Measurements from ENCODE around the gene OTUD5.

The OTUD5 gene

GRCh38 chrX:48974033-48974432, 16.6 kb upstream of the OTUD5 start:
- H3K27ac ChIP-seq (ENCODE audit: low read depth, low read length): no peak overlapping the region
- H3K4me1 ChIP-seq (ENCODE audit: control insufficient read depth, insufficient read depth, low read length, unreplicated experiment): peaks cover 14% of the 10 kb centered on the region
- no peak overlapping the region for H2AFZ ChIP-seq (ENCODE audit: low read length, unreplicated experiment)
- no peaks in the 10 kb centered on the region for H3K79me2 ChIP-seq (ENCODE audit: control insufficient read depth, insufficient read depth, low read length, unreplicated experiment)
- no peak overlapping the region for H3K4me3 ChIP-seq (ENCODE audit: low read depth, low read length)
- H3K27me3 ChIP-seq (ENCODE audit: insufficient read depth, low read length): no peaks in the 10 kb centered on the region
- H3K36me3 ChIP-seq (ENCODE audit: insufficient read depth, low read length): no peaks in the 10 kb centered on the region

DNA sequence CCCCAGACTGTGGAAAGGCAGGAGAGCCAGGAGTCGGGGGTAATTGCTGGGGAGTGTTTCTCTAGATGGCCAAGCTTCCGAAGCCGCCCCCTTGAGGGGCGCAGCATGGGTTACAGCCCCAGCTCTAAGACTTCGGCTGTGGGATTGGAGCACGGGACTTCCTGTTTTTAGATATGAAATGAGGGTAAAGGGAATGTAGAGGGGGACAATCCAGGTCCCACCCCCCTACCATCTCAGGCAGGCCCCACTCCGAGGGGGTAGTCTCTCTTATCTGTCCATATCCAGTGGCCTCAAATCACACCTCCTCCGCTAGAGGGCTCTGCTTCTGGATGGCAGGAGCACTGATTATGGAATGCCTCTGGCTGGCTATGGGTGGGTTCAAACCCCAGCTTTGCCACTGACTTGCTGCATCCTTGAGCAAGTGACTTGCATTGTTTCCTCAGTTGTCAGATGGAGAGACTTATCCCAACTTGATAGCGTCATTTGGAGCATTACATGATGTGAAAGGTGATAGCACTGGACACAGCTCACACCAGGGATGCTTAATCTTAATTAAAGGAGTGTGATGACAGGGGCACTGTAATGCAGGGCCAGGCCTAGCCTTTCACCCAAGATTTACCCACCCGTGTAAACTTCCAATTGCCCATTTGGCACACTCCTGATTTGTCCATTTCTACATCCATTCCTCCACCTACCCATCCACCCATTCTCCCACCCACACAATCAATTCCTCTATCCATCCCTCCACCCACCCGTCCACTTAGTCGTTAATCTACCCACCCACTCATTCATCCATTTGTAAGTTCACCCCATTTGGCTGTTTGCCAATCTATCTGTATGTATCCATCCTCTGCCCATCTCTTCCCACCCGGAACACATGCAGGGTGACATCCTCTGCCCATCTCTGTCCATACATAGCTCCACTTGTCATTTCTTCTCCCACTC, 15.1 kb upstream of the OTUD5 start:
- Histone ChIP-seq H3K4me1 (ENCODE audit: control insufficient read depth, insufficient read depth, low read length, unreplicated experiment) (peaks cover 19% of the 10 kb centered on the region), H2AFZ (ENCODE audit: low read length, unreplicated experiment) (no peak overlapping the region), H3K27me3 (ENCODE audit: insufficient read depth, low read length) (no peaks in the 10 kb centered on the region), H3K4me3 (ENCODE audit: low read depth, low read length) (peak overlapping the region; percentile 75), H3K79me2 (ENCODE audit: control insufficient read depth, insufficient read depth, low read length, unreplicated experiment) (no peaks in the 10 kb centered on the region), H3K27ac (ENCODE audit: low read depth, low read length) (0 out of 2 replicates have a peak overlapping the region, but pooled peaks have one; percentile 23), H3K36me3 (ENCODE audit: insufficient read depth, low read length) (no peaks in the 10 kb centered on the region)

DNA sequence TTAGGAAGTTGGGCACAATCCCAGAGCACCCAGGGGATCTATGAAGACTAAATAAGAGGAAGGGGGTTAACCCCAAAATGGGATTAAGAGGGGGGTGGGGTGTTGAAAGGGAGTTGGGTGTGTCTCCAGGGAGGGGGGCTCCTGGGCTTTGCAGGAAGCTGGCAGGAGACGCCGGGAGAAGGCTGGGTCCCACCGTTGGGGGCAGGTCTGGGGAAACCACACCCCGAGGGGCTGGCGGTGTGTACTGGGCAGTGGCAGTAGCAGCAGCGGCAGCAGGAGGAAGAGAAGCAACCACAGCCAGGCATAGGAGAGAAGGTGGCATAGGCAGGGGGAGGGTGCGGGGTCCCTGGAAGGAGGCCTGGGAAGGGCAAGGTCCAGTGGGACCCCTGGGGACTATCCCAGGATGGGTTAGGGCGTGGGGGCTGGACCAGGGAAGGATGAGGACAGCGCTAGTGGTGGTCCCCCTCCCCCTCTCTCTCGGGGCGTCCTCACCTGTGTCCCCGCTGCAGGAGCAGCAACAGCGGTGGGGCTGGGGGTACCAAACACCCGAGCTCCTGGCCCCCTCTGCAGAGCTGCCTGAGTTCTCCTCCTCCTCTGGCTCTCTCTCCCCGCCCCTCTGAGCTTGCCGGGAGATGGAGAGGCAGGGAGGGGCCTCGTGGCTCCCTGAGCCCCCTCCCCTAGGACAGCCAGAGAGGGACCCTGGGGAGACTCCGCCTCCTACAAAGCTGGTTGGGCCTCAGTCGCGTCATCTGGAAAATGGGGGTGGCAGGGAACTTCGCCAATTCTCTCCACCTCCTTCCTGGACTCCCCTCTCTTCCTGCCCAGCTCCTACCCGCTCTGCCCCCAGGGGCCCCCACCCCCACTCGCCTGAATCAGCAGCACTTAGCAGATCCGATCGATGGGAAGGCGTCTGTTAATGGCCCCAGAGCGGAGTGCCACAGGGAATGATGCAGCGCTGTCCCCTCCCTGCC, 14.1 kb upstream of the OTUD5 start, which contains the start of gene KCND1:
KCND1 (minus strand) TSS at position 596 of the 971 bp plus-strand sequence. CDS start 1,573 bp downstream, outside the sequence.
- 0 out of 2 replicates have a peak within 1 kb of the TSS, but pooled peaks have one; percentile 23 for H3K27ac ChIP-seq (ENCODE audit: low read depth, low read length)
- no peaks in the 10 kb centered on the region for H3K36me3 ChIP-seq (ENCODE audit: insufficient read depth, low read length)
- H3K4me3 ChIP-seq (ENCODE audit: low read depth, low read length): peak within 1 kb of the TSS; percentile 75
- peaks cover 26% of the 10 kb centered on the region for H3K4me1 ChIP-seq (ENCODE audit: control insufficient read depth, insufficient read depth, low read length, unreplicated experiment)
- H2AFZ ChIP-seq (ENCODE audit: low read length, unreplicated experiment): peak within 1 kb of the TSS; percentile 50
- no peaks in the 10 kb centered on the region for H3K79me2 ChIP-seq (ENCODE audit: control insufficient read depth, insufficient read depth, low read length, unreplicated experiment)
- H3K27me3 ChIP-seq (ENCODE audit: insufficient read depth, low read length): no peaks in the 10 kb centered on the region

- Histone ChIP-seq H2AFZ (ENCODE audit: low read length, unreplicated experiment) (no peak overlapping the region), H3K79me2 (ENCODE audit: control insufficient read depth, insufficient read depth, low read length, unreplicated experiment) (no peaks in the 10 kb centered on the region), H3K4me3 (ENCODE audit: low read depth, low read length) (no peak overlapping the region), H3K27me3 (ENCODE audit: insufficient read depth, low read length) (no peaks in the 10 kb centered on the region), H3K4me1 (ENCODE audit: control insufficient read depth, insufficient read depth, low read length, unreplicated experiment) (peaks cover 26% of the 10 kb centered on the region), H3K36me3 (ENCODE audit: insufficient read depth, low read length) (no peaks in the 10 kb centered on the region), H3K27ac (ENCODE audit: low read depth, low read length) (no peak overlapping the region)
Observed at GRCh38 chrX:48969471-48969870, 12.1 kb upstream of the OTUD5 start.

DNA sequence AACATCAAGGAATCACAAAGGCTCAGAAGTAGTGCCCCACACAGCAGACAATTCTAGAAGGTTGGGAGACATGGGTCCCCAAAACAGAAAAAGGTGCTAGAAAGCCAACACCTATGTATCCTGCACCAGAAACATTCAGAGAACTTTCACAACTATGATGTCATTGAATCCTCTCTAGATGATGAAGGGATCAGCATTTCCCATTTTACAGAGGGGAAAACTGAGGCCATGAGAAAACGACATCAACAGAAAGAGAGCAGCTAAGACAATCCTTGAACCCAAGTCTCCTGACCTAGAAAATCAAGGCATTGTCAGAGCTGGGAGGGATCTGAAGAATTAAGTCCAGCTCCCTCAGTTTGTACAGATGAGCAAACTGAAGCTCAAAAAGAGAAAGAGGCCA, 11.0 kb upstream of the OTUD5 start:
- Histone ChIP-seq H3K4me1 (ENCODE audit: control insufficient read depth, insufficient read depth, low read length, unreplicated experiment) (peaks cover 26% of the 10 kb centered on the region), H3K4me3 (ENCODE audit: low read depth, low read length) (no peak overlapping the region), H3K36me3 (ENCODE audit: insufficient read depth, low read length) (no peaks in the 10 kb centered on the region), H3K27ac (ENCODE audit: low read depth, low read length) (no peak overlapping the region), H2AFZ (ENCODE audit: low read length, unreplicated experiment) (no peak overlapping the region), H3K27me3 (ENCODE audit: insufficient read depth, low read length) (no peaks in the 10 kb centered on the region), H3K79me2 (ENCODE audit: control insufficient read depth, insufficient read depth, low read length, unreplicated experiment) (no peaks in the 10 kb centered on the region)

DNA sequence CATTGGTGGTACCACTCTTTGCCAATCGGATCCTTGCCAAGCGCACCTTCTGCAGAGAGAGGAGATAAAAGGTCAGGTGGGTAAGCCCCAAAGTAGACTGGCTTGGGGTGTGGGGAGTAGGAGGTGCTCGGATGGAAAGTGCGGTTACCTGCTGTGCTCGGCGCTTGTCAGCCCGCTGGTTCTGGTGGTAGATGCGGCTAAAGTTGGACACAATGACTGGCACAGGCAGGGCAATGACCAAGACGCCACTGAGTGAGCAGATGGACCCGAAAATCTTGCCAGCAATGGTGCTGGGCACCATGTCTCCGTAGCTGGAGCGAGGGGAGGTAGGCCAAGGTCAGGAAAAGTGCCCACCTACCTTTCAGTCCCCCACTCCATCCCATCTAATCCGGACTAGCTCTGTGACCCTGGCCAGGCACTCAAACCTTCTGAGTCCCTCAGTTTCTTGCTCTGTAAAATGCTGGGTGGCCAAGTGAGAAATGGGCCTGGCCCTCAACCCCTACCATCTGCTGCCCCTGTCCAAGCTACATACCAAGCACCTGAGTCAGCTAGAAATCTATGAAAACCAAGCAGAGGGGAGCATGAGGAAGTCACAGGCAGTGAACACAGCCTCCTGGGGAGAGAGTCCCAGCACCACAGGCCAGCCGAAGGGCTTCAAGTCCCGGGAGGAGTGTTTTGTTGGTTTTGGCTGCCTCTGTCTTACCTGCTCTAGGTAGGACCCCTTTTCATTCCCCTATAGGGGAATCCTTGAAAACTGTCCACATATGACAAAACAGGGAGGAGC, 9.6 kb upstream of the OTUD5 start:
- Histone ChIP-seq H2AFZ (ENCODE audit: low read length, unreplicated experiment) (no peak overlapping the region), H3K27ac (ENCODE audit: low read depth, low read length) (peak overlapping the region; percentile 53), H3K4me1 (ENCODE audit: control insufficient read depth, insufficient read depth, low read length, unreplicated experiment) (peaks cover 17% of the 10 kb centered on the region), H3K79me2 (ENCODE audit: control insufficient read depth, insufficient read depth, low read length, unreplicated experiment) (no peaks in the 10 kb centered on the region), H3K36me3 (ENCODE audit: insufficient read depth, low read length) (no peaks in the 10 kb centered on the region), H3K4me3 (ENCODE audit: low read depth, low read length) (no peak overlapping the region; the same call in 1 of the 2 replicates), H3K27me3 (ENCODE audit: insufficient read depth, low read length) (no peaks in the 10 kb centered on the region)

DNA sequence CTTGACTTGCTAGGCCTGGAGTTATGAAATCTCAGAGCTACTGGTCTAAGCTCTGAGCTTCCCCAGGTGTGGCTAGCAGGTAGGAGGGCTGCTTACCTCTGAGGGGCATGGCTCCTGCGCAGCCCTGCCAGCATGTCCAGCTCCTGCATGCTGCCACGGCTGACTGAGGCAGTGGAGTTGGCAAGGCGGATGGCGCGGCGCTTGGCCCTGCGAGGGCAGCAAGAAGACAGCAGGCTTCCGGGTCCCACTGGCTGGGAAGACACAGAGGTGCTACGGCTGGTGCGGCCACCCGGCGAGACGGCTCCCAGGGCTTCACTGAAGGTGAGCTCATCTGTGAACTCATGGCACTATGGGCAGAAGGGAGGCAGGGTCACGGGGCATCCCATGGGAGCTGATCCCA, 8.6 kb upstream of the OTUD5 start:
- Histone ChIP-seq H3K79me2 (ENCODE audit: control insufficient read depth, insufficient read depth, low read length, unreplicated experiment) (no peaks in the 10 kb centered on the region), H2AFZ (ENCODE audit: low read length, unreplicated experiment) (no peak overlapping the region), H3K4me3 (ENCODE audit: low read depth, low read length) (no peak overlapping the region), H3K4me1 (ENCODE audit: control insufficient read depth, insufficient read depth, low read length, unreplicated experiment) (peaks cover 13% of the 10 kb centered on the region), H3K27ac (ENCODE audit: low read depth, low read length) (no peak overlapping the region), H3K27me3 (ENCODE audit: insufficient read depth, low read length) (no peaks in the 10 kb centered on the region), H3K36me3 (ENCODE audit: insufficient read depth, low read length) (no peaks in the 10 kb centered on the region)

DNA sequence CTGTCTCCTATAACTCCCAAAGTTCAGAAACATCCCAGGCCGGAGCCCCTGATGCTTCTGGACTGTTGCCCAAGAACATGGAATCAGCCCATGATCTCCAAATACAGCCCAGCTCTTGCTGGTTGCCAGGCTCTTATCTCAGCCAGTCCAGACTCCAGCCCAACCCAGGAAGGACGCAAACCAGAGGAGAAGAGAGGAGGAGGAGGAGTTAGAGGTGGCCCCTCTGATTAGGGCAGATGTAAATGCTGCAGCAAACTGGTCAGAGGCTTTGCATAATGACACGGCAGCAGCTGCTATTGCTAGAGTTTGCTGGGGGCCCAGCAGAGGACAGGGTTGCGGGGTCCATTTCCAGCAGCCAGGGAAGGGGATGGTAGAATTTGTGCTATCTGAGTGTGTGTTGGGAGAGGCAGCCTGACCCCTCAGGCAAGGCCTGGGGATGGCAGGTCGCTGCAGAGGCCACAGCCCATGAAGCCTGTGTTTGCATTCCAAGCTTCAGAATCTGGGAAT, 4.2 kb upstream of the OTUD5 start:
- H3K79me2 ChIP-seq (ENCODE audit: control insufficient read depth, insufficient read depth, low read length, unreplicated experiment): peaks cover 6% of the 10 kb centered on the region
- H3K27ac ChIP-seq (ENCODE audit: low read depth, low read length): no peak overlapping the region
- no peak overlapping the region for H2AFZ ChIP-seq (ENCODE audit: low read length, unreplicated experiment)
- no peaks in the 10 kb centered on the region for H3K27me3 ChIP-seq (ENCODE audit: insufficient read depth, low read length)
- no peaks in the 10 kb centered on the region for H3K36me3 ChIP-seq (ENCODE audit: insufficient read depth, low read length)
- peaks cover 4% of the 10 kb centered on the region for H3K4me1 ChIP-seq (ENCODE audit: control insufficient read depth, insufficient read depth, low read length, unreplicated experiment)
- H3K4me3 ChIP-seq (ENCODE audit: low read depth, low read length): no peak overlapping the region

DNA sequence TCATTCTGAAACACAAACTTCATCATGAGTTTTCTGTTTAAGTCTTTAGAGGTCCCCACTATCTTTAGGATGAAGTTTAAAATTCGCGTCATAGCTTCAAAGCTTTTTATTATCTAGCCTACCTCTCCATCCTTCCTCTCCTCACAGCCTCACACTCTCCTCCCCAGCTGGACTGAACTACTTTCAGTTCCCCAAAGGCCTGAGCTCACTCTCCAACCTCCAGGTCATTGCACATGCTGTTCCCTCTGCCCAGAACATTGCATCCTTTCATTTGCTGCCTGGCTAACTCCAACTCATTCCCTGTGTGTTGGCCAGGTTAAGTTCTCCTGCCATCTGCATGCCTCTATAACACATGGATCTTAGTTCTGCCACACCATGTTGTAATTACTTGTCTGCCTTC, 2.9 kb upstream of the OTUD5 start:
- H3K27me3 ChIP-seq (ENCODE audit: insufficient read depth, low read length): no peaks in the 10 kb centered on the region
- no peak overlapping the region for H3K27ac ChIP-seq (ENCODE audit: low read depth, low read length)
- peaks cover 12% of the 10 kb centered on the region for H3K4me1 ChIP-seq (ENCODE audit: control insufficient read depth, insufficient read depth, low read length, unreplicated experiment)
- no peaks in the 10 kb centered on the region for H3K36me3 ChIP-seq (ENCODE audit: insufficient read depth, low read length)
- H3K79me2 ChIP-seq (ENCODE audit: control insufficient read depth, insufficient read depth, low read length, unreplicated experiment): peaks cover 20% of the 10 kb centered on the region
- no peak overlapping the region for H2AFZ ChIP-seq (ENCODE audit: low read length, unreplicated experiment)
- H3K4me3 ChIP-seq (ENCODE audit: low read depth, low read length): no peak overlapping the region
